ENCODE results near the gene RPS19.

The RPS19 gene

GRCh38 chr19:41897181-41897580 is 37.1 kb downstream of the RPS19 start:
- no peak for DNase-seq (ENCODE audit: low read depth in 4 of 4, low spot score in 1 of 4)

GRCh38 chr19:41897820-41898219 is 37.8 kb downstream of the RPS19 start:
- DNase-seq (ENCODE audit: low read depth in 4 of 4, low spot score in 1 of 4) = no peak

- DNase-seq (ENCODE audit: low read depth in 4 of 4, low spot score in 1 of 4) = no peak
Observed at GRCh38 chr19:41898235-41898634, 38.2 kb downstream of the RPS19 start.

- no peak for DNase-seq (ENCODE audit: low read depth in 4 of 4, low spot score in 1 of 4)
Observed at GRCh38 chr19:41901707-41902360, 41.8 kb downstream of the RPS19 start.

GRCh38 chr19:41902594-41902993 is 42.5 kb downstream of the RPS19 start:
- no peak for DNase-seq (ENCODE audit: low read depth in 4 of 4, low spot score in 1 of 4)

- DNase-seq (ENCODE audit: low read depth in 4 of 4, low spot score in 1 of 4) = no peak
Observed at GRCh38 chr19:41903193-41903953, 43.3 kb downstream of the RPS19 start.

GRCh38 chr19:41904118-41904870 is 44.2 kb downstream of the RPS19 start:
- no peak for DNase-seq (ENCODE audit: low read depth in 4 of 4, low spot score in 1 of 4)

GRCh38 chr19:41905273-41906002 is 45.4 kb downstream of the RPS19 start:
- DNase-seq (ENCODE audit: low read depth in 4 of 4, low spot score in 1 of 4) = no peak

- DNase-seq (ENCODE audit: low read depth in 4 of 4, low spot score in 1 of 4) = no peak
Observed at GRCh38 chr19:41906271-41906670, 46.2 kb downstream of the RPS19 start.

- DNase-seq (ENCODE audit: low read depth in 4 of 4, low spot score in 1 of 4) = no peak
Observed at GRCh38 chr19:41906916-41907680, 47.0 kb downstream of the RPS19 start.

- no peak for DNase-seq (ENCODE audit: low read depth in 4 of 4, low spot score in 1 of 4)
Observed at GRCh38 chr19:41907994-41908615, 48.0 kb downstream of the RPS19 start.

- DNase-seq (ENCODE audit: low read depth in 4 of 4, low spot score in 1 of 4) = no peak
Observed at GRCh38 chr19:41908724-41909464, 48.8 kb downstream of the RPS19 start.

GRCh38 chr19:41909706-41910105 is 49.7 kb downstream of the RPS19 start:
- no peak for DNase-seq (ENCODE audit: low read depth in 4 of 4, low spot score in 1 of 4)

GRCh38 chr19:41910240-41910991 is 50.4 kb downstream of the RPS19 start:
- no peak for DNase-seq (ENCODE audit: low read depth in 4 of 4, low spot score in 1 of 4)

- DNase-seq (ENCODE audit: low read depth in 4 of 4, low spot score in 1 of 4) = no peak
Observed at GRCh38 chr19:41910992-41911888, 51.2 kb downstream of the RPS19 start.

- DNase-seq (ENCODE audit: low read depth in 4 of 4, low spot score in 1 of 4) = no peak
Observed at GRCh38 chr19:41911889-41912731, 52.1 kb downstream of the RPS19 start.

All from stimulated activated CD4-positive, alpha-beta T cell treated with anti-CD3 and anti-CD28 coated beads, Interleukin-1b, Interleukin-23, amount 100 ng/mL, for 24 hours (primary cell).